ENCODE measurements around the gene P2RY13.

The P2RY13 gene

DNA sequence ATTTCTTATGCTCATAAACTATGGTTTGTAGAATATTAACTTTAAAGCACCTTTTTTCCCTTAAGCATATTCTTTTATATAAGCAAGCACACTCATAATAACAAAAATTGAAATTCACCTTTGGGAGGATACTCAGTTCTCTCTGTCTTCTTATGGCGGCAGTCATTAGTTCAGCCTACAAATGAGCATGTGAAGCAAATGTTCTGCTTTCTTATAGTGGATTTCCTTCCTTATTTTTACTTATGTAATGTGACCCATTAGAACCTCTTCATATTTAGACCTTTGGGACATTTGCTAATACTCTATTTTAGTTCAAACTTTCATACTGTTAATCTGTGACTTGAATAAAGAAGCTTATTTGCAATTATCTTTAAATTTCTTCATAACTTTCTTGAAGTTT is at the start of gene P2RY13:
TSS of gene P2RY13 (minus strand) at position 187 of the 400 bp plus-strand sequence. CDS start at position 166, 21 bp downstream.
- Histone ChIP-seq H3K27me3 (ENCODE audit: control insufficient read depth, insufficient read depth, low read length) (no peaks in the 10 kb centered on the region), H3K9ac (ENCODE audit: low read depth, low read length) (no peak within 1 kb of the TSS), H3K4me3 (ENCODE audit: low read depth, low read length) (no peak within 1 kb of the TSS)

DNA sequence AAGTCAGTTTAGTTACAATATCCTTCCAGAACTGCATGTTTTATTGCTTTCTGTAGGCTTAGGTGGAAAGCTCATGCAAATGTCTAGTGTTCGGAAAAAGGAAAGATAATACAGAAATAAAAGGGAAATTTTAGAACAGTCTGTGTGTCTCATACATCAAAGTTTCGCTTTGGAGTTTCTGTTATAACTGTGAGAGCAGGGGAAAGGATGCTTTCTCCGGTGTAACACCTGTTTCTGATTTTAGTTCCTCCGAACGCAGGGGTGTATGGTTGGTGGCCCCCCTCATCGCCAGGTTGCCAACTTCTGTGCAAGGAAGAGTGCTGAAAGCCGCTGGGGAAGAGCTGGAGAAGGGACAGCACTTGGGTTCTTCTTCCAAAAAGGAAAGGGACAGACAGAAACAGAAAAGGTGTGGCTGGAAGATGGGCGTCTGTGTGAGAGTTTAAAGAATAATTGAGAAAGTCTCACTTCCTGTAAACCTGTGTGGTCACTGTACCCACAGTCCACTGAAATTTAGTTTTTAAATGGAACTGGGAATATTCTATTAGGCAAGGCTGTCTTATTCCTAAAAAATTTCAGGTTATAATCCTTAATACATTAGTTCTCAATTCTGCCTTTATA is 48.5 kb upstream of the P2RY13 start:
- H3K4me1 ChIP-seq (ENCODE audit: control insufficient read depth, insufficient read depth, low read length) = no peaks in the 10 kb centered on the region

More for the DNA sequence above, at the start of gene P2RY13:
- no peak within 1 kb of the TSS for H3K27ac ChIP-seq (ENCODE audit: low read depth, low read length)
- no peaks in the 10 kb centered on the region for H3K36me3 ChIP-seq (ENCODE audit: control insufficient read depth, insufficient read depth, low read length)
- no peaks in the 10 kb centered on the region for H3K9me3 ChIP-seq (ENCODE audit: control insufficient read depth, insufficient read depth, low read length)
- H3K4me1 ChIP-seq (ENCODE audit: control insufficient read depth, insufficient read depth, low read length) = peaks cover 7% of the 10 kb centered on the region

DNA sequence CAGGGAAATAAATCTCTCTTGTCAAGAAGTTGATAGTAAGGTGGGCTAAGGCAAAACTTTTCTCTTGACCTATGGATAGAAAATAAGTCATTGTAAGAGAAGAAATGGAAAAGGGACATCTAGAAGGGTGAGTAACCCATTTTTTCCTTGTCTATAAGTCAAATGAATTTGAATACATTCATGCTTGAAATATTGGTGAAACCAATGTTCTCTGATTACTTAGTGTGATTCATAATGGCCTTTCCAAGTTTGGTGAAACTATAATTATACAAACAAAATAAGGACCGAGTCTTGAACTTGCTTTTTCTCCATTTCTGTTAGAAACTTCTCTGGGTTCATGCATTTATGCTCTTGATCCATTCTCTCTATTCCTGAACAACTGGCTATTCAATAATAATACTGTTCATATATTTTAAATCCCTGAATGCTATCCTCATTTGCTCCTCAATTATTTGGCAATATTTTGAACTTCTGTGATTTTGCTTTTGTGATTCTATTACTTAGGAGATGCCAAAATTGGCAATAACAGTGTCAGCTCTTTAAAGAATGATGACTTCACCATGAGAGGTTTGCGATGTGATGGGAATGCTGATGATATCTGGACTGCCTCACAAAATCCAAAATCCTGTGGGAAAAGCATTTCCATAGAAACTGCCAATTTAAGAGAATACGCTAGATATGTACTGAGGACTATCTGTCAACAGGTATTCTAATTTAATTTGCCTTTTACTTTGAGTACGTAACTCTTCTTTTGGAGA is 42.9 kb upstream of the P2RY13 start:
- Histone ChIP-seq H3K27me3 (ENCODE audit: control insufficient read depth, insufficient read depth, low read length) (no peaks in the 10 kb centered on the region), H3K9ac (ENCODE audit: low read depth, low read length) (no peak overlapping the region), H3K4me1 (ENCODE audit: control insufficient read depth, insufficient read depth, low read length) (peaks cover 2% of the 10 kb centered on the region; the same call in 1 of the 2 replicates), H3K9me3 (ENCODE audit: control insufficient read depth, insufficient read depth, low read length) (no peaks in the 10 kb centered on the region), H3K4me3 (ENCODE audit: low read depth, low read length) (no peak overlapping the region), H3K36me3 (ENCODE audit: control insufficient read depth, insufficient read depth, low read length) (peaks cover 15% of the 10 kb centered on the region; the same call in 1 of the 2 replicates), H3K27ac (ENCODE audit: low read depth, low read length) (no peak overlapping the region)

More for the DNA sequence above, 48.5 kb upstream of the P2RY13 start:
- peaks cover 27% of the 10 kb centered on the region for H3K36me3 ChIP-seq (ENCODE audit: control insufficient read depth, insufficient read depth, low read length)
- no peak overlapping the region for H3K9ac ChIP-seq (ENCODE audit: low read depth, low read length)
- no peaks in the 10 kb centered on the region for H3K9me3 ChIP-seq (ENCODE audit: control insufficient read depth, insufficient read depth, low read length)
- no peak overlapping the region for H3K4me3 ChIP-seq (ENCODE audit: low read depth, low read length)
- H3K27ac ChIP-seq (ENCODE audit: low read depth, low read length) = no peak overlapping the region
- no peaks in the 10 kb centered on the region for H3K27me3 ChIP-seq (ENCODE audit: control insufficient read depth, insufficient read depth, low read length)

DNA sequence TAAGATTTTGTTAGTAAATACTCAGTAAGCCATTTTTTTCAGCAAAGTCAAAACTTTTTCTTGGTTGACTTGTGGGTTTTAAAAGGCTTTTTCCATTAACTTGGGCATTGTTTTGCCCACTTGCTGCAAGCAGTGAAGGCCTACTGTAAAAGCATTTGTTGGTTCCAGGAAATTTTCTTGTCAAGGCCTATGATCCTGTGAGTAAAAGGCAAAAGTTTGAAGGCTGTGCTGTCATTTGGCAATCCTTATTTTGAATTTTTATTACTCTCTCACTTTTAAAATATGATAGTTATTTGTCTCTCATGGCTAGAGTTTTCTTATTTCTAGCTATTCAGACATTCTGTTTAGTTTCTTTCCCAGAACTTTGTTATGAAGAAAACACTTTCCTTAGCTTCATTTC is 42.2 kb upstream of the P2RY13 start:
- Histone ChIP-seq H3K9ac (ENCODE audit: low read depth, low read length) (no peak overlapping the region), H3K27ac (ENCODE audit: low read depth, low read length) (no peak overlapping the region), H3K4me1 (ENCODE audit: control insufficient read depth, insufficient read depth, low read length) (peaks cover 9% of the 10 kb centered on the region; the same call in 1 of the 2 replicates), H3K27me3 (ENCODE audit: control insufficient read depth, insufficient read depth, low read length) (no peaks in the 10 kb centered on the region), H3K9me3 (ENCODE audit: control insufficient read depth, insufficient read depth, low read length) (no peaks in the 10 kb centered on the region), H3K36me3 (ENCODE audit: control insufficient read depth, insufficient read depth, low read length) (peaks cover 12% of the 10 kb centered on the region; the same call in 1 of the 2 replicates), H3K4me3 (ENCODE audit: low read depth, low read length) (no peak overlapping the region)

DNA sequence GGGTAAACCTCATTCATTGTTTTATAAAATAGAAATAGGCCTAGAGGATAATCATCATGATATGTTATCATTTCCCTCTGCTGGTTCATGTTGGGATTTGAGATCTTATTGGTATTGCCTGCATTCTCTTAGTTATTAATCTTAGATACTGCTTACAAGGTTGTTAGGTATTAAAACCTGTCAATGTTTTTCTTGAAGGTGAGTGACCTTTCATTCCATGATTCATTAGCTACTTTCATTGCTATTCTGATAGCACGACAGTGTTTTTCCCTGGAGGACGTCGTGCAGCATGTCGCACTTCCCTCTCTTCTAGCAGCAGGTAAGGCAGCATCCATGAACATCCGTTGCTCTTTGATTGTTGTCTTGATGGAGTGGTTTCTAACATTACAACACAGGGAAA is 38.1 kb upstream of the P2RY13 start:
- H3K9ac ChIP-seq (ENCODE audit: low read depth, low read length) = no peak overlapping the region
- H3K27ac ChIP-seq (ENCODE audit: low read depth, low read length) = no peak overlapping the region
- peaks cover 26% of the 10 kb centered on the region for H3K4me1 ChIP-seq (ENCODE audit: control insufficient read depth, insufficient read depth, low read length)
- H3K27me3 ChIP-seq (ENCODE audit: control insufficient read depth, insufficient read depth, low read length) = no peaks in the 10 kb centered on the region
- H3K9me3 ChIP-seq (ENCODE audit: control insufficient read depth, insufficient read depth, low read length) = no peaks in the 10 kb centered on the region
- peaks cover 11% of the 10 kb centered on the region; the same call in 1 of the 2 replicates for H3K36me3 ChIP-seq (ENCODE audit: control insufficient read depth, insufficient read depth, low read length)
- no peak overlapping the region for H3K4me3 ChIP-seq (ENCODE audit: low read depth, low read length)

DNA sequence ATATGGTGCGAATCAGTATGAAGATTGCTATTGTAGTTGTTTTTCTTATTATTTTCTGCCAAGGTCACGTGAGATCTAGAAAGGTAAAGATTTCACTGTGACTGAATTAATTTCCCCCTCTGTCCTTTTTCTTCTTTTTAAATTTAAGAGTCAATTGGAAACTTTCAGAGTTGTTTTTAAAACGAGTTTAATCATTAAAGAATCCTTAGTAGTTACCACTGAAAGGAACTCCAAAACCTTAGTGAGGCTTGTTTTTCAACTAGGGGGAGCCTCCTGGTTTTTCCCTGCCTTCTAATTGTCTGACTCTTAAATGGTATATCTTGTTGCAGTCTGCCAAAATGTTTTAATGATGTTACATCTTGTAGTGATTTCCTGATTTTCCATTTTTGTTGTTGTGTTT is 37.6 kb upstream of the P2RY13 start:
- no peak overlapping the region for H3K4me3 ChIP-seq (ENCODE audit: low read depth, low read length)
- no peaks in the 10 kb centered on the region for H3K27me3 ChIP-seq (ENCODE audit: control insufficient read depth, insufficient read depth, low read length)
- no peak overlapping the region for H3K27ac ChIP-seq (ENCODE audit: low read depth, low read length)
- H3K9ac ChIP-seq (ENCODE audit: low read depth, low read length) = no peak overlapping the region
- no peaks in the 10 kb centered on the region for H3K9me3 ChIP-seq (ENCODE audit: control insufficient read depth, insufficient read depth, low read length)
- peaks cover 11% of the 10 kb centered on the region; the same call in 1 of the 2 replicates for H3K36me3 ChIP-seq (ENCODE audit: control insufficient read depth, insufficient read depth, low read length)
- peaks cover 26% of the 10 kb centered on the region for H3K4me1 ChIP-seq (ENCODE audit: control insufficient read depth, insufficient read depth, low read length)

DNA sequence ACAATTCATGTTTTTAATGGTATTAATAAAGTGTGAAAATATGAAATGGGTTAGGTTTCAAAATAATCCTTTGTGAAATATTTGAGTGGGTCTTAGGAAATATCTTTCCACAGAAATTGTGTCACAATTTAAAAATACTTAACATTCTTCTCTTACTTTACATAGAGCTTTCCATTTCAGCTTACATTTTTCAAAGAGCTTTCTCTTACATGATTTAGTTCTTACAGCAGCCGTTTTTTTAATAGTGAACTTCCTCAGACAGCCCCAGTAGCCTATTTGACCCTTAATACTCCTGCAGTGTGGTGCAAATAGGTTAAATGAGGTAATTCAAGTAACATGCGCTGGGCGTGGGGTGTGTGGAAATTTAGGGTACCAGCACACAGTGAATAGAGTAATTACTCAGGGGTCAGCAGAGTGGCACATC is 33.4 kb upstream of the P2RY13 start:
- Histone ChIP-seq H3K27me3 (ENCODE audit: control insufficient read depth, insufficient read depth, low read length) (no peaks in the 10 kb centered on the region), H3K4me1 (ENCODE audit: control insufficient read depth, insufficient read depth, low read length) (peaks cover 32% of the 10 kb centered on the region), H3K9ac (ENCODE audit: low read depth, low read length) (no peak overlapping the region), H3K9me3 (ENCODE audit: control insufficient read depth, insufficient read depth, low read length) (no peaks in the 10 kb centered on the region), H3K27ac (ENCODE audit: low read depth, low read length) (no peak overlapping the region), H3K36me3 (ENCODE audit: control insufficient read depth, insufficient read depth, low read length) (0 out of 2 replicates have a peak, but pooled peaks cover 2% of the 10 kb centered on the region), H3K4me3 (ENCODE audit: low read depth, low read length) (no peak overlapping the region)

DNA sequence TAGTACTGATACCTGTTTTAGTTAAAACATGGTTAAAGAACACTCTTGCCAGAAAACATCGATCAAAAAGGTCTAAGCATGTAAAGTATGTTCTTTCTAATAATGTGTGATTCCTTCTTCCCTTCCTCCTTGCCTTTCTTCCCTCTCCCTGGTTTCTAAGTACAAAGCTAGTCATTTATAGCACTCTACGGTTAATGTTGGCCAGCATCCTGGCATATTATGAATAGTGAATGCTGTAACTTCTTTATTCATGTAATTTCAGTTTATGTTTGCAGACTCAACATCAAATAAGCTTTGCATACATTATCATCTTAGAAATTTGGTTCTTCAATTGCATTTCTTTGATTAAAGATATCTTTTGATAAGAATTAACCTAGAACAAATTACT is 28.1 kb upstream of the P2RY13 start:
- Histone ChIP-seq H3K4me3 (ENCODE audit: low read depth, low read length) (no peak overlapping the region), H3K27me3 (ENCODE audit: control insufficient read depth, insufficient read depth, low read length) (no peaks in the 10 kb centered on the region), H3K27ac (ENCODE audit: low read depth, low read length) (no peak overlapping the region), H3K9me3 (ENCODE audit: control insufficient read depth, insufficient read depth, low read length) (no peaks in the 10 kb centered on the region), H3K9ac (ENCODE audit: low read depth, low read length) (no peak overlapping the region), H3K4me1 (ENCODE audit: control insufficient read depth, insufficient read depth, low read length) (peaks cover 6% of the 10 kb centered on the region; the same call in 1 of the 2 replicates), H3K36me3 (ENCODE audit: control insufficient read depth, insufficient read depth, low read length) (peaks cover 10% of the 10 kb centered on the region)

DNA sequence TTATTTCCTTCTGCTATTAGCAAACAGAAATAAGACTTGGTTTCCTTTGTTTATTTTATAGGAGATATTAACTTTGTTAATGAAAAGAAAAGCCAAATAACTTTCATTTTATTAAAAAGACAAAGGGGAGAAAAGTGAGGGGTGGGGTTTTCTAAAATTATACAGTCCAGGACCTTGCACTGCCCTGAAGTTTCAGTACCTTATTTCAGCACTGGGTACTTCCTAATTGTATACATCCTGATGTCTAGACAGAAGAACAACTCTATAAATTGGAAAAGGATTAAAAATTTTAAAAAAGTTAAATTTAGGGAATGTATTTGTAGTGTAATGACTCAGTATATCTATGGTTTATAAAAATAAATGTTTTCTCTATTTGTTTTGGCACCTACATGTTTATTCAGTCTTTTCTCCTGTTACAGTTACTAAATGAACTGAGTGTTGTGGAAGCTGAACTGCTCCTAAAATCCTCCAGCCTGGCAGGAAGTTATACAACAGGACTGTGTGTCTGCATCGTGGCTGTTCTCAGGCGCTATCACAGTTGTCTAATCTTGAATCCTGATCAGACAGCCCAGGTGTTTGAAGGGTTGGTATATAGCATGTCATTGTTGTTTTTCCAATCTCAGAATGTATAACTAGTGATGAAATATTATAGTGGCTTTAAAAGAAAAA is 27.6 kb upstream of the P2RY13 start:
- Histone ChIP-seq H3K27ac (ENCODE audit: low read depth, low read length) (no peak overlapping the region), H3K9me3 (ENCODE audit: control insufficient read depth, insufficient read depth, low read length) (no peaks in the 10 kb centered on the region), H3K27me3 (ENCODE audit: control insufficient read depth, insufficient read depth, low read length) (no peaks in the 10 kb centered on the region), H3K9ac (ENCODE audit: low read depth, low read length) (no peak overlapping the region), H3K4me3 (ENCODE audit: low read depth, low read length) (no peak overlapping the region), H3K4me1 (ENCODE audit: control insufficient read depth, insufficient read depth, low read length) (peaks cover 6% of the 10 kb centered on the region; the same call in 1 of the 2 replicates), H3K36me3 (ENCODE audit: control insufficient read depth, insufficient read depth, low read length) (peaks cover 10% of the 10 kb centered on the region)

DNA sequence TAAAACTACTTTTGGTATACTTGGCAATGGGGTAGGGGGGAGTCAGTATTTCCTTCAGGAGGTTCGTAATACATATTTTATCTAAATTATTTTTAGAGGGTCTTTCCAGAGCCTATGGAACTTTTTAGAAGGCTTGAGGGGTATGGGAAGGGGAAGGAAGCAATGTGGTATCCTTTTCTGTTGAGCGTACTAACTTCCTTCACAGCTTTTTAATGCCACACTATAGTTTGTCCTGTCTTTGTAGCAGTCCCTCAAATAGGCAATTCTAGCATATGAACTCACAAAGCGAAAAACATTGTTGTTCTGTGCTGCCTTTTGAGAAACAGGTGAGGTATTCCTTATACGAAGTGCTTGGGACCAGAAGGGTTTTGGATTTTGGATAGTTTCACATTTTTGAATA is 22.3 kb upstream of the P2RY13 start:
- peaks cover 5% of the 10 kb centered on the region for H3K36me3 ChIP-seq (ENCODE audit: control insufficient read depth, insufficient read depth, low read length)
- no peaks in the 10 kb centered on the region for H3K9me3 ChIP-seq (ENCODE audit: control insufficient read depth, insufficient read depth, low read length)
- no peak overlapping the region for H3K27ac ChIP-seq (ENCODE audit: low read depth, low read length)
- peaks cover 36% of the 10 kb centered on the region for H3K4me1 ChIP-seq (ENCODE audit: control insufficient read depth, insufficient read depth, low read length)
- H3K4me3 ChIP-seq (ENCODE audit: low read depth, low read length) = no peak overlapping the region
- H3K27me3 ChIP-seq (ENCODE audit: control insufficient read depth, insufficient read depth, low read length) = no peaks in the 10 kb centered on the region
- no peak overlapping the region for H3K9ac ChIP-seq (ENCODE audit: low read depth, low read length)

DNA sequence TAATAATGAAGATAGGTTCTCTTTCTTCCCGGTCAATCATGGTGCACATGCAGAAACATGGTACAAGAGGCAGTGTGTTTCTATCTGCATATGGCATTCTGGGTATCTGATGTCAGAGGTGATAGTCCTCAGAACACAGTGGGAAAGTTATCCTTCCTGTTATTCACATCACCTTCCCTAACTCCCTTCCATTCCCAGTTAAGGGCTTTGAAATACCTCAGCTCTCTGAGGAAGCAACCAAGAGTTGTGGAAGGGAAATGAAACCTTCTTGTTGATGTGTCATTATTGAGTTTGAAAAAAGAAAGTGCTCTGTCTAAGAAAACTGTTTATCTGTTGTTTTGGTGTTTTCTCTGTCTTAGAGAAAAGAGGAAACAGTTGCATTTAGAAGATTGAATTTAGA is 21.9 kb upstream of the P2RY13 start:
- Histone ChIP-seq H3K9ac (ENCODE audit: low read depth, low read length) (no peak overlapping the region), H3K9me3 (ENCODE audit: control insufficient read depth, insufficient read depth, low read length) (no peaks in the 10 kb centered on the region), H3K27me3 (ENCODE audit: control insufficient read depth, insufficient read depth, low read length) (no peaks in the 10 kb centered on the region), H3K4me3 (ENCODE audit: low read depth, low read length) (no peak overlapping the region), H3K4me1 (ENCODE audit: control insufficient read depth, insufficient read depth, low read length) (peaks cover 36% of the 10 kb centered on the region), H3K27ac (ENCODE audit: low read depth, low read length) (no peak overlapping the region), H3K36me3 (ENCODE audit: control insufficient read depth, insufficient read depth, low read length) (peaks cover 5% of the 10 kb centered on the region)

Measured in HUES48 (cell line).